Spleen (tissue), 7 donors: ENCODE results near the gene MT1F.

ENCODE experiments used
- POLR2AphosphoS5 ChIP-seq, 3 donors: sonication (generic); formaldehyde crosslinking; IDR thresholded peaks; one replicate each; pipeline ENCODE4 v1.5.1; 2017; ENCODE audit warnings: antibody characterized with exemption in 3 of 3
- TF ChIP-seq, protein P1 (sequence below), 11 experiments: fragments of 200-600 bp in 7 of 11; fragments of 450-650 bp in 4 of 11; sonication (generic) in 4 of 11; IDR thresholded peaks in 8 of 11; conservative IDR thresholded peaks in 3 of 11; 1 replicate in 7 of 11; 2 replicates in 4 of 11; pipeline versions ENCODE4 v1.4.0 to v1.8.0; 2016 to 2021; ENCODE audit warnings: antibody characterized with exemption in 11 of 11, inconsistent platforms in 4 of 11, mild to moderate bottlenecking in 1 of 11
- donor health status: DM: no; HTN: no; CAD: no; lungs with moderate emphysema.
- donor health status: DM: no; HTN: no; CAD: no.
- donor health status: DM: no; HTN: no; CAD: no.

- TF ChIP-seq, protein P1, sequence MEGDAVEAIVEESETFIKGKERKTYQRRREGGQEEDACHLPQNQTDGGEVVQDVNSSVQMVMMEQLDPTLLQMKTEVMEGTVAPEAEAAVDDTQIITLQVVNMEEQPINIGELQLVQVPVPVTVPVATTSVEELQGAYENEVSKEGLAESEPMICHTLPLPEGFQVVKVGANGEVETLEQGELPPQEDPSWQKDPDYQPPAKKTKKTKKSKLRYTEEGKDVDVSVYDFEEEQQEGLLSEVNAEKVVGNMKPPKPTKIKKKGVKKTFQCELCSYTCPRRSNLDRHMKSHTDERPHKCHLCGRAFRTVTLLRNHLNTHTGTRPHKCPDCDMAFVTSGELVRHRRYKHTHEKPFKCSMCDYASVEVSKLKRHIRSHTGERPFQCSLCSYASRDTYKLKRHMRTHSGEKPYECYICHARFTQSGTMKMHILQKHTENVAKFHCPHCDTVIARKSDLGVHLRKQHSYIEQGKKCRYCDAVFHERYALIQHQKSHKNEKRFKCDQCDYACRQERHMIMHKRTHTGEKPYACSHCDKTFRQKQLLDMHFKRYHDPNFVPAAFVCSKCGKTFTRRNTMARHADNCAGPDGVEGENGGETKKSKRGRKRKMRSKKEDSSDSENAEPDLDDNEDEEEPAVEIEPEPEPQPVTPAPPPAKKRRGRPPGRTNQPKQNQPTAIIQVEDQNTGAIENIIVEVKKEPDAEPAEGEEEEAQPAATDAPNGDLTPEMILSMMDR (IDR thresholded peaks at IDR 0.05 in 8 of 11, conservative IDR thresholded peaks at IDR 0.05 in 3 of 11), result no peak
- TF ChIP-seq POLR2AphosphoS5 (IDR thresholded peaks at IDR 0.05), result peak in 2 of 3 donors; percentile 20 to 27
Measured at GRCh38 chr16:56667581-56668571, 10.1 kb downstream of the MT1F start, which contains the start of gene MT1G.
